HEK293 (cell line): ENCODE data around the gene BCAN.

Source experiments
- GLIS1 ChIP-seq: fragments of 450-650 bp; formaldehyde crosslinking; IDR thresholded peaks from 2 replicates; pipeline ENCODE4 v1.5.1; 2016; ENCODE audit warnings: missing biosample characterization, missing genetic modification characterization
- SCRT2 ChIP-seq: fragments of 450-650 bp; formaldehyde crosslinking; IDR thresholded peaks from 2 replicates; pipeline ENCODE4 v1.5.1; 2016; ENCODE audit warnings: missing biosample characterization, missing genetic modification characterization
- TRIM28 ChIP-seq: IDR thresholded peaks from 2 replicates; pipeline ENCODE4 v1.6.1; 2011; ENCODE audit warnings: low read length, control low read depth, borderline replicate concordance
- ZBTB17 ChIP-seq: fragments of 450-650 bp; formaldehyde crosslinking; IDR thresholded peaks from 2 replicates; pipeline ENCODE4 v1.5.1; 2016; ENCODE audit warnings: missing biosample characterization, missing genetic modification characterization
- ZBTB21 ChIP-seq: fragments of 450-650 bp; formaldehyde crosslinking; IDR thresholded peaks from 2 replicates; pipeline ENCODE4 v1.5.1; 2017; ENCODE audit warnings: missing biosample characterization, missing genetic modification characterization
- ZEB2 ChIP-seq: fragments of 450-650 bp; formaldehyde crosslinking; IDR thresholded peaks from 2 replicates; pipeline ENCODE4 v1.5.1; 2016; ENCODE audit warnings: missing biosample characterization, missing genetic modification characterization
- ZNF112 ChIP-seq: fragments of 450-650 bp; formaldehyde crosslinking; IDR thresholded peaks from 2 replicates; pipeline ENCODE4 v1.5.0; 2017; ENCODE audit warnings: missing biosample characterization, missing genetic modification characterization
- ZNF174 ChIP-seq: fragments of 450-650 bp; formaldehyde crosslinking; IDR thresholded peaks from 2 replicates; pipeline ENCODE4 v1.5.0; 2017; ENCODE audit warnings: missing biosample characterization, mild to moderate bottlenecking, missing genetic modification characterization
- ZNF292 ChIP-seq: fragments of 450-650 bp; formaldehyde crosslinking; IDR thresholded peaks from 2 replicates; pipeline ENCODE4 v1.5.1; 2016; ENCODE audit warnings: low read depth, missing biosample characterization, missing genetic modification characterization, borderline replicate concordance
- ZNF423 ChIP-seq: fragments of 450-650 bp; formaldehyde crosslinking; IDR thresholded peaks from 2 replicates; pipeline ENCODE4 v1.5.1; 2016; ENCODE audit warnings: missing biosample characterization, missing genetic modification characterization
- ZNF514 ChIP-seq: fragments of 450-650 bp; formaldehyde crosslinking; IDR thresholded peaks from 2 replicates; pipeline ENCODE4 v1.5.1; 2016; ENCODE audit warnings: missing biosample characterization, missing genetic modification characterization
- ZNF629 ChIP-seq: fragments of 450-650 bp; formaldehyde crosslinking; IDR thresholded peaks from 2 replicates; pipeline ENCODE4 v1.5.1; 2017; ENCODE audit warnings: missing biosample characterization, missing genetic modification characterization
- ZNF660 ChIP-seq: fragments of 450-650 bp; IDR thresholded peaks from 2 replicates; pipeline ENCODE4 v1.5.1; 2018; ENCODE audit warnings: missing biosample characterization, mild to moderate bottlenecking, missing genetic modification characterization
- TF ChIP-seq, protein P1 (sequence below): fragments of 450-650 bp; formaldehyde crosslinking; IDR thresholded peaks from 2 replicates; pipeline ENCODE4 v1.5.1; 2016; ENCODE audit warnings: missing biosample characterization, missing genetic modification characterization
- TF ChIP-seq, protein P2 (sequence below): IDR thresholded peaks from 2 replicates; pipeline ENCODE4 v1.6.1; 2011; ENCODE audit warnings: mild to moderate bottlenecking, low read depth, low read length, borderline replicate concordance
- TF ChIP-seq, protein P3 (sequence below): fragments of 450-650 bp; formaldehyde crosslinking; IDR thresholded peaks from 2 replicates; pipeline ENCODE4 v1.5.1; 2016; ENCODE audit warnings: missing biosample characterization, missing genetic modification characterization, borderline replicate concordance
- TF ChIP-seq, protein P4 (sequence below): fragments of 450-650 bp; formaldehyde crosslinking; IDR thresholded peaks from 2 replicates; pipeline ENCODE4 v1.5.1; 2017; ENCODE audit warnings: missing biosample characterization, missing genetic modification characterization
- TF ChIP-seq, protein P5 (sequence below): fragments of 450-650 bp; formaldehyde crosslinking; IDR thresholded peaks from 2 replicates; pipeline ENCODE4 v1.5.1; 2017; ENCODE audit warnings: missing biosample characterization, missing genetic modification characterization
- TF ChIP-seq, protein P6 (sequence below): fragments of 450-650 bp; IDR thresholded peaks from 2 replicates; pipeline ENCODE4 v1.5.1; 2018; ENCODE audit warnings: missing biosample characterization, missing genetic modification characterization
- TF ChIP-seq, protein P7 (sequence below): fragments of 450-650 bp; formaldehyde crosslinking; IDR thresholded peaks from 2 replicates; pipeline ENCODE4 v1.5.1; 2016; ENCODE audit warnings: missing biosample characterization, missing genetic modification characterization, borderline replicate concordance
- TF ChIP-seq, protein P8 (sequence below): fragments of 450-650 bp; formaldehyde crosslinking; IDR thresholded peaks from 2 replicates; pipeline ENCODE4 v1.5.0; 2017; ENCODE audit warnings: missing biosample characterization, missing genetic modification characterization, borderline replicate concordance

Gene BCAN

DNA sequence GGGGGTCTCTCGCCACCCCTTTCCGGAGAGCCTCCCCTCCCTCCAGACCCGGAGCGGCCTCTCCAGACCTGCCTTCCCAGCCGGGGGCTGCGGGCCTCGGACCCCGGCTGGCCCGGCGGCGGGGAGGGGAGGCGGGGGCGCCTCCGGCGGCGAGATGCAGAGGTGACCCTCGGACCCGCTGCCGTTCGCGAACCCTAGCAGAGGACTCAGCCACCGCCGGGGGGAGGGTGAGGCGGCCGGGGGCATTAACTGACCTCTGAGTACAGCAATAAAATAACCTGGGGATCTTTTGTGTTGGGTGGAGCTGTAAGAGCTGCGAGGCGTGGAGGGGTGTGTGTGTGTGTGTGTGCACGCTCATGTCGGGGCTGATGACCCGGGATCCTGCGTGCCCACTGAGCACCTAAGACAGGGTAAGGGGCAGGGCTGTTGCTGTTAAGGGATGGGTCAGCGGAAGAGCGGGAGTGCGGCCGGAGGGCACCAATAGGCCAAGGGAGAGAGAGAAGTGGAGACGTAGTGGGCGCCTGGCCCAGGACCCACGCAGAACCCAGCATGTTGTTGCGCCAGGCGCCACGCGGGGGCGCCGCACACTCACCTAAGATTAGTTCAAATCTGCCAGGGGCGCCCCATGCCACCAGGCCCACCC lies 16.4 kb upstream of the BCAN start (continued):
- TF ChIP-seq, protein P1, sequence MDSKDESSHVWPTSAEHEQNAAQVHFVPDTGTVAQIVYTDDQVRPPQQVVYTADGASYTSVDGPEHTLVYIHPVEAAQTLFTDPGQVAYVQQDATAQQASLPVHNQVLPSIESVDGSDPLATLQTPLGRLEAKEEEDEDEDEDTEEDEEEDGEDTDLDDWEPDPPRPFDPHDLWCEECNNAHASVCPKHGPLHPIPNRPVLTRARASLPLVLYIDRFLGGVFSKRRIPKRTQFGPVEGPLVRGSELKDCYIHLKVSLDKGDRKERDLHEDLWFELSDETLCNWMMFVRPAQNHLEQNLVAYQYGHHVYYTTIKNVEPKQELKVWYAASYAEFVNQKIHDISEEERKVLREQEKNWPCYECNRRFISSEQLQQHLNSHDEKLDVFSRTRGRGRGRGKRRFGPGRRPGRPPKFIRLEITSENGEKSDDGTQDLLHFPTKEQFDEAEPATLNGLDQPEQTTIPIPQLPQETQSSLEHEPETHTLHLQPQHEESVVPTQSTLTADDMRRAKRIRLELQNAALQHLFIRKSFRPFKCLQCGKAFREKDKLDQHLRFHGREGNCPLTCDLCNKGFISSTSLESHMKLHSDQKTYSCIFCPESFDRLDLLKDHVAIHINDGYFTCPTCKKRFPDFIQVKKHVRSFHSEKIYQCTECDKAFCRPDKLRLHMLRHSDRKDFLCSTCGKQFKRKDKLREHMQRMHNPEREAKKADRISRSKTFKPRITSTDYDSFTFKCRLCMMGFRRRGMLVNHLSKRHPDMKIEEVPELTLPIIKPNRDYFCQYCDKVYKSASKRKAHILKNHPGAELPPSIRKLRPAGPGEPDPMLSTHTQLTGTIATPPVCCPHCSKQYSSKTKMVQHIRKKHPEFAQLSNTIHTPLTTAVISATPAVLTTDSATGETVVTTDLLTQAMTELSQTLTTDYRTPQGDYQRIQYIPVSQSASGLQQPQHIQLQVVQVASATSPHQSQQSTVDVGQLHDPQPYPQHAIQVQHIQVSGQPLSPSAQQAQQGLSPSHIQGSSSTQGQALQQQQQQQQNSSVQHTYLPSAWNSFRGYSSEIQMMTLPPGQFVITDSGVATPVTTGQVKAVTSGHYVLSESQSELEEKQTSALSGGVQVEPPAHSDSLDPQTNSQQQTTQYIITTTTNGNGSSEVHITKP (tag by site-specific recombination): peak; percentile 48; the same call in 1 of the 2 replicates
- TF ChIP-seq, protein P2, sequence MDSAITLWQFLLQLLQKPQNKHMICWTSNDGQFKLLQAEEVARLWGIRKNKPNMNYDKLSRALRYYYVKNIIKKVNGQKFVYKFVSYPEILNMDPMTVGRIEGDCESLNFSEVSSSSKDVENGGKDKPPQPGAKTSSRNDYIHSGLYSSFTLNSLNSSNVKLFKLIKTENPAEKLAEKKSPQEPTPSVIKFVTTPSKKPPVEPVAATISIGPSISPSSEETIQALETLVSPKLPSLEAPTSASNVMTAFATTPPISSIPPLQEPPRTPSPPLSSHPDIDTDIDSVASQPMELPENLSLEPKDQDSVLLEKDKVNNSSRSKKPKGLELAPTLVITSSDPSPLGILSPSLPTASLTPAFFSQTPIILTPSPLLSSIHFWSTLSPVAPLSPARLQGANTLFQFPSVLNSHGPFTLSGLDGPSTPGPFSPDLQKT: no peak
- TF ChIP-seq ZEB2 (tag by site-specific recombination) (peak; percentile 66), ZNF174 (tag by site-specific recombination) (no peak), ZNF112 (tag by site-specific recombination) (no peak), ZNF292 (tag by site-specific recombination) (no peak), ZNF660 (tag by site-specific recombination) (0 out of 2 replicates have a peak, but pooled peaks have one; percentile 38), ZNF629 (tag by site-specific recombination) (no peak), ZBTB17 (tag by site-specific recombination) (no peak), ZNF423 (tag by site-specific recombination) (no peak), TRIM28 (no peak), SCRT2 (no peak), ZNF514 (no peak), GLIS1 (peak; percentile 4; the same call in 1 of the 2 replicates), ZBTB21 (tag by site-specific recombination) (no peak)
- TF ChIP-seq, protein P3, sequence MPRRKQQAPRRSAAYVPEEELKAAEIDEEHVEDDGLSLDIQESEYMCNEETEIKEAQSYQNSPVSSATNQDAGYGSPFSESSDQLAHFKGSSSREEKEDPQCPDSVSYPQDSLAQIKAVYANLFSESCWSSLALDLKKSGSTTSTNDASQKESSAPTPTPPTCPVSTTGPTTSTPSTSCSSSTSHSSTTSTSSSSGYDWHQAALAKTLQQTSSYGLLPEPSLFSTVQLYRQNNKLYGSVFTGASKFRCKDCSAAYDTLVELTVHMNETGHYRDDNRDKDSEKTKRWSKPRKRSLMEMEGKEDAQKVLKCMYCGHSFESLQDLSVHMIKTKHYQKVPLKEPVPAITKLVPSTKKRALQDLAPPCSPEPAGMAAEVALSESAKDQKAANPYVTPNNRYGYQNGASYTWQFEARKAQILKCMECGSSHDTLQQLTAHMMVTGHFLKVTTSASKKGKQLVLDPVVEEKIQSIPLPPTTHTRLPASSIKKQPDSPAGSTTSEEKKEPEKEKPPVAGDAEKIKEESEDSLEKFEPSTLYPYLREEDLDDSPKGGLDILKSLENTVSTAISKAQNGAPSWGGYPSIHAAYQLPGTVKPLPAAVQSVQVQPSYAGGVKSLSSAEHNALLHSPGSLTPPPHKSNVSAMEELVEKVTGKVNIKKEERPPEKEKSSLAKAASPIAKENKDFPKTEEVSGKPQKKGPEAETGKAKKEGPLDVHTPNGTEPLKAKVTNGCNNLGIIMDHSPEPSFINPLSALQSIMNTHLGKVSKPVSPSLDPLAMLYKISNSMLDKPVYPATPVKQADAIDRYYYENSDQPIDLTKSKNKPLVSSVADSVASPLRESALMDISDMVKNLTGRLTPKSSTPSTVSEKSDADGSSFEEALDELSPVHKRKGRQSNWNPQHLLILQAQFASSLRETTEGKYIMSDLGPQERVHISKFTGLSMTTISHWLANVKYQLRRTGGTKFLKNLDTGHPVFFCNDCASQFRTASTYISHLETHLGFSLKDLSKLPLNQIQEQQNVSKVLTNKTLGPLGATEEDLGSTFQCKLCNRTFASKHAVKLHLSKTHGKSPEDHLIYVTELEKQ (tag by site-specific recombination): no peak
- TF ChIP-seq, protein P4, sequence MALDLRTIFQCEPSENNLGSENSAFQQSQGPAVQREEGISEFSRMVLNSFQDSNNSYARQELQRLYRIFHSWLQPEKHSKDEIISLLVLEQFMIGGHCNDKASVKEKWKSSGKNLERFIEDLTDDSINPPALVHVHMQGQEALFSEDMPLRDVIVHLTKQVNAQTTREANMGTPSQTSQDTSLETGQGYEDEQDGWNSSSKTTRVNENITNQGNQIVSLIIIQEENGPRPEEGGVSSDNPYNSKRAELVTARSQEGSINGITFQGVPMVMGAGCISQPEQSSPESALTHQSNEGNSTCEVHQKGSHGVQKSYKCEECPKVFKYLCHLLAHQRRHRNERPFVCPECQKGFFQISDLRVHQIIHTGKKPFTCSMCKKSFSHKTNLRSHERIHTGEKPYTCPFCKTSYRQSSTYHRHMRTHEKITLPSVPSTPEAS (tag by site-specific recombination): peak; percentile 91
- TF ChIP-seq, protein P5, sequence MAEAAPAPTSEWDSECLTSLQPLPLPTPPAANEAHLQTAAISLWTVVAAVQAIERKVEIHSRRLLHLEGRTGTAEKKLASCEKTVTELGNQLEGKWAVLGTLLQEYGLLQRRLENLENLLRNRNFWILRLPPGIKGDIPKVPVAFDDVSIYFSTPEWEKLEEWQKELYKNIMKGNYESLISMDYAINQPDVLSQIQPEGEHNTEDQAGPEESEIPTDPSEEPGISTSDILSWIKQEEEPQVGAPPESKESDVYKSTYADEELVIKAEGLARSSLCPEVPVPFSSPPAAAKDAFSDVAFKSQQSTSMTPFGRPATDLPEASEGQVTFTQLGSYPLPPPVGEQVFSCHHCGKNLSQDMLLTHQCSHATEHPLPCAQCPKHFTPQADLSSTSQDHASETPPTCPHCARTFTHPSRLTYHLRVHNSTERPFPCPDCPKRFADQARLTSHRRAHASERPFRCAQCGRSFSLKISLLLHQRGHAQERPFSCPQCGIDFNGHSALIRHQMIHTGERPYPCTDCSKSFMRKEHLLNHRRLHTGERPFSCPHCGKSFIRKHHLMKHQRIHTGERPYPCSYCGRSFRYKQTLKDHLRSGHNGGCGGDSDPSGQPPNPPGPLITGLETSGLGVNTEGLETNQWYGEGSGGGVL (tag by site-specific recombination): peak; percentile 42; the same call in 1 of the 2 replicates
- TF ChIP-seq, protein P6, sequence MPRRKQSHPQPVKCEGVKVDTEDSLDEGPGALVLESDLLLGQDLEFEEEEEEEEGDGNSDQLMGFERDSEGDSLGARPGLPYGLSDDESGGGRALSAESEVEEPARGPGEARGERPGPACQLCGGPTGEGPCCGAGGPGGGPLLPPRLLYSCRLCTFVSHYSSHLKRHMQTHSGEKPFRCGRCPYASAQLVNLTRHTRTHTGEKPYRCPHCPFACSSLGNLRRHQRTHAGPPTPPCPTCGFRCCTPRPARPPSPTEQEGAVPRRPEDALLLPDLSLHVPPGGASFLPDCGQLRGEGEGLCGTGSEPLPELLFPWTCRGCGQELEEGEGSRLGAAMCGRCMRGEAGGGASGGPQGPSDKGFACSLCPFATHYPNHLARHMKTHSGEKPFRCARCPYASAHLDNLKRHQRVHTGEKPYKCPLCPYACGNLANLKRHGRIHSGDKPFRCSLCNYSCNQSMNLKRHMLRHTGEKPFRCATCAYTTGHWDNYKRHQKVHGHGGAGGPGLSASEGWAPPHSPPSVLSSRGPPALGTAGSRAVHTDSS (tag by site-specific recombination): no peak
- TF ChIP-seq, protein P7, sequence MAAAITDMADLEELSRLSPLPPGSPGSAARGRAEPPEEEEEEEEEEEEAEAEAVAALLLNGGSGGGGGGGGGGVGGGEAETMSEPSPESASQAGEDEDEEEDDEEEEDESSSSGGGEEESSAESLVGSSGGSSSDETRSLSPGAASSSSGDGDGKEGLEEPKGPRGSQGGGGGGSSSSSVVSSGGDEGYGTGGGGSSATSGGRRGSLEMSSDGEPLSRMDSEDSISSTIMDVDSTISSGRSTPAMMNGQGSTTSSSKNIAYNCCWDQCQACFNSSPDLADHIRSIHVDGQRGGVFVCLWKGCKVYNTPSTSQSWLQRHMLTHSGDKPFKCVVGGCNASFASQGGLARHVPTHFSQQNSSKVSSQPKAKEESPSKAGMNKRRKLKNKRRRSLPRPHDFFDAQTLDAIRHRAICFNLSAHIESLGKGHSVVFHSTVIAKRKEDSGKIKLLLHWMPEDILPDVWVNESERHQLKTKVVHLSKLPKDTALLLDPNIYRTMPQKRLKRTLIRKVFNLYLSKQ (tag by site-specific recombination): no peak
- TF ChIP-seq, protein P8, sequence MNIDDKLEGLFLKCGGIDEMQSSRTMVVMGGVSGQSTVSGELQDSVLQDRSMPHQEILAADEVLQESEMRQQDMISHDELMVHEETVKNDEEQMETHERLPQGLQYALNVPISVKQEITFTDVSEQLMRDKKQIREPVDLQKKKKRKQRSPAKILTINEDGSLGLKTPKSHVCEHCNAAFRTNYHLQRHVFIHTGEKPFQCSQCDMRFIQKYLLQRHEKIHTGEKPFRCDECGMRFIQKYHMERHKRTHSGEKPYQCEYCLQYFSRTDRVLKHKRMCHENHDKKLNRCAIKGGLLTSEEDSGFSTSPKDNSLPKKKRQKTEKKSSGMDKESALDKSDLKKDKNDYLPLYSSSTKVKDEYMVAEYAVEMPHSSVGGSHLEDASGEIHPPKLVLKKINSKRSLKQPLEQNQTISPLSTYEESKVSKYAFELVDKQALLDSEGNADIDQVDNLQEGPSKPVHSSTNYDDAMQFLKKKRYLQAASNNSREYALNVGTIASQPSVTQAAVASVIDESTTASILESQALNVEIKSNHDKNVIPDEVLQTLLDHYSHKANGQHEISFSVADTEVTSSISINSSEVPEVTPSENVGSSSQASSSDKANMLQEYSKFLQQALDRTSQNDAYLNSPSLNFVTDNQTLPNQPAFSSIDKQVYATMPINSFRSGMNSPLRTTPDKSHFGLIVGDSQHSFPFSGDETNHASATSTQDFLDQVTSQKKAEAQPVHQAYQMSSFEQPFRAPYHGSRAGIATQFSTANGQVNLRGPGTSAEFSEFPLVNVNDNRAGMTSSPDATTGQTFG (tag by site-specific recombination): no peak
